OCI-LY3 (cell line): ENCODE results near the gene TEX264.
A peak's percentile ranks its signal among the peaks of the same experiment; 100 is the strongest.

Experiments
- H2AFZ ChIP-seq: fragments of 200-600, 300-600 bp; shearing (Covaris generic); 2 replicates; pipeline ENCODE4 v1.6.0; 2014; ENCODE audit warnings: antibody characterized with exemption, low read depth, low read length
- H3K27ac ChIP-seq: fragments of 200-600, 300-600 bp; sonication (generic); 2 replicates; pipeline ENCODE4 v1.5.1; 2014; ENCODE audit warnings: mild to moderate bottlenecking, low read length, moderate library complexity, mixed read lengths
- H3K27me3 ChIP-seq: fragments of 200-600, 300-600 bp; sonication (generic); 2 replicates; pipeline ENCODE4 v1.6.1; 2014; ENCODE audit warnings: low read depth, low read length, mixed read lengths
- H3K36me3 ChIP-seq: fragments of 200-600, 300-600 bp; sonication (generic); replicated peaks from 2 replicates; pipeline ENCODE3; 2014; ENCODE audit warnings: low read depth, low read length, mixed read lengths
- H3K4me1 ChIP-seq: fragments of 300-600, 200-600 bp; sonication (generic); 2 replicates; pipeline ENCODE4 v1.6.1; 2014; ENCODE audit warnings: low read length, mixed read lengths
- H3K4me2 ChIP-seq: fragments of 200-600, 300-600 bp; sonication (generic); 2 replicates; pipeline ENCODE4 v1.6.1; 2014; ENCODE audit warnings: low read length, mixed read lengths
- H3K4me3 ChIP-seq: fragments of 300-600, 200-600 bp; sonication (generic); 2 replicates; pipeline ENCODE4 v1.5.1; 2014; ENCODE audit warnings: antibody characterized with exemption, mild to moderate bottlenecking, low read length, moderate library complexity
- H3K79me2 ChIP-seq: fragments of 300-600, 200-600 bp; shearing (Covaris generic); 2 replicates; pipeline ENCODE4 v1.6.1; 2014; ENCODE audit warnings: mild to moderate bottlenecking, low read length, mixed read lengths
- H3K9ac ChIP-seq: fragments of 300-600, 200-600 bp; shearing (Covaris generic); 2 replicates; pipeline ENCODE4 v1.6.0; 2014; ENCODE audit warnings: mild to moderate bottlenecking, low read length, moderate library complexity
- H3K9me3 ChIP-seq: fragments of 200-600, 300-600 bp; shearing (Covaris generic); 2 replicates; pipeline ENCODE4 v1.6.1; 2014; ENCODE audit warnings: low read length, mixed read lengths; ENCODE audit not compliant: insufficient read depth
- H4K20me1 ChIP-seq: fragments of 200-600, 300-600 bp; sonication (generic); 2 replicates; pipeline ENCODE4 v1.6.1; 2016; ENCODE audit warnings: low read length, mixed read lengths; ENCODE audit not compliant: insufficient read depth
- EZH2phosphoT487 ChIP-seq: fragments of 200-600 bp; shearing (Covaris generic); IDR thresholded peaks from 2 replicates; pipeline ENCODE4 v1.6.1; 2018; ENCODE audit warnings: antibody characterized with exemption, mixed run types, low read depth
- TF ChIP-seq, protein P1 (sequence below): fragments of 200-600, 300-600 bp; sonication (generic); IDR thresholded peaks from 2 replicates; pipeline ENCODE4 v1.5.1; 2014; ENCODE audit warnings: antibody characterized with exemption, low read length, low read depth

Gene TEX264

DNA sequence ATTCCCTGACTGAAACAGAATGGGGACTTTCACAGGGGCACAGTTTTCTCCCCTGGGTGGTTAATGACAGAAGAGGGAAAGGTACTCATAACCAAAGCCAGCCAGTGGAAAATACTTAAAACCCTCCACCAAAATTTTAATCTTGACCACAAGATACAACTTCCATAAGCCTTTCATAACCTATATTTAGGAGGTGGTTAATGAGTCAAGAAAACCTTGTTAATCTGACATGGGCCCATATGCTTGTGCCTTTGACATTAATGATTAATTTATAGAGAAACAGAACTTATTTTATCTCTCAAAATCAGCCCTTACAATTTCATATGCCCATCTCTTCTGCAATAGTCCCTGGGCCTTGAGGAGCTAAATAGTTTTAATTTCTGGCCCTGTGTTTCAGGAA, 76.8 kb downstream of the TEX264 start:
- Histone ChIP-seq H3K27ac (no peak overlapping the region), H4K20me1 (no peaks in the 10 kb centered on the region), H3K4me3 (no peak overlapping the region), H2AFZ (no peak overlapping the region), H3K9ac (no peak overlapping the region), H3K4me2 (no peak overlapping the region), H3K36me3 (no peaks in the 10 kb centered on the region), H3K27me3 (no peaks in the 10 kb centered on the region), H3K79me2 (no peaks in the 10 kb centered on the region), H3K9me3 (no peaks in the 10 kb centered on the region), H3K4me1 (peaks cover 22% of the 10 kb centered on the region)
- TF ChIP-seq EZH2phosphoT487, result no peak
- TF ChIP-seq, protein P1, sequence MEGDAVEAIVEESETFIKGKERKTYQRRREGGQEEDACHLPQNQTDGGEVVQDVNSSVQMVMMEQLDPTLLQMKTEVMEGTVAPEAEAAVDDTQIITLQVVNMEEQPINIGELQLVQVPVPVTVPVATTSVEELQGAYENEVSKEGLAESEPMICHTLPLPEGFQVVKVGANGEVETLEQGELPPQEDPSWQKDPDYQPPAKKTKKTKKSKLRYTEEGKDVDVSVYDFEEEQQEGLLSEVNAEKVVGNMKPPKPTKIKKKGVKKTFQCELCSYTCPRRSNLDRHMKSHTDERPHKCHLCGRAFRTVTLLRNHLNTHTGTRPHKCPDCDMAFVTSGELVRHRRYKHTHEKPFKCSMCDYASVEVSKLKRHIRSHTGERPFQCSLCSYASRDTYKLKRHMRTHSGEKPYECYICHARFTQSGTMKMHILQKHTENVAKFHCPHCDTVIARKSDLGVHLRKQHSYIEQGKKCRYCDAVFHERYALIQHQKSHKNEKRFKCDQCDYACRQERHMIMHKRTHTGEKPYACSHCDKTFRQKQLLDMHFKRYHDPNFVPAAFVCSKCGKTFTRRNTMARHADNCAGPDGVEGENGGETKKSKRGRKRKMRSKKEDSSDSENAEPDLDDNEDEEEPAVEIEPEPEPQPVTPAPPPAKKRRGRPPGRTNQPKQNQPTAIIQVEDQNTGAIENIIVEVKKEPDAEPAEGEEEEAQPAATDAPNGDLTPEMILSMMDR, result no peak

DNA sequence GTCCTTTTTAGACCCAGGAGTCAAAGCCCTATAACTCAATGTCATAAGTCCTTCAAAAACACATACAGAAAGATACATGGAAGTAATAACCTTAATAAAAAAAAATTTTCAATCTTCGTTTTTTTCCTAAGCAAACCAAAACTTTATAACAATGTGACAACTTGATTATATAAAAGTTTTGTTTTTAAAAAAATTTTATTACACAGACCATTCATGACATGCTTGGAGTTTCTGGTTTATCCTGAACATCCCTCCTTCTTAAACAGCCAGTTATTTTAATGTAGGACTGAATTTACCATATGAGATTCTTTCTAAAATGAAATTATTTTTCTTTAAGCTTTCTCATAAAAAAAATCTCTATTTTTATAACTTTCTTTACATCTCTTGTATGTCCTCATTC, 77.3 kb downstream of the TEX264 start:
- TF ChIP-seq, protein P1, result no peak
- no peak for TF ChIP-seq EZH2phosphoT487
- Histone ChIP-seq H3K4me3 (no peak overlapping the region), H3K9ac (no peak overlapping the region), H3K27ac (no peak overlapping the region), H3K9me3 (no peaks in the 10 kb centered on the region), H3K4me1 (peaks cover 18% of the 10 kb centered on the region), H3K36me3 (no peaks in the 10 kb centered on the region), H2AFZ (no peak overlapping the region), H3K79me2 (no peaks in the 10 kb centered on the region), H4K20me1 (no peaks in the 10 kb centered on the region), H3K27me3 (no peaks in the 10 kb centered on the region), H3K4me2 (no peak overlapping the region)

DNA sequence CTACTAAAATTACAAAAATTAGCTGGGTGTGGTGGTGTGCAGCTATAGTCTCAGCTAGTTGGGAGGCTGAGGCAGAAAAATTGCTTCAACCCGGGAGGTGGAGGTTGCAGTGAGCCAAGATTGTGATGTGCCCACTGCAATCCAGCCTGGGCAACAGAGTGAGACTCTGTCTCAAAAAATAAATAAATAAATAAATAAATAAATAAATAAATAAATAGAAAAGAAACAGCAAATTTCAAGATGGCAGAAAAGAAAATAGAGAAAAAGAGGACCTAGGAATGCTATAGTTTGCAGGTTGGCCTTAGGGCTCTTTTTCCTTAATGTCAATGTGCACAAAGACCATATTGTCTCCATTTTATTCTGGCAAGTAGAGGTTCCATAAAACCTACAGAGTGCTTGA, 79.8 kb downstream of the TEX264 start:
- no peaks in the 10 kb centered on the region for H3K36me3 ChIP-seq
- no peaks in the 10 kb centered on the region for H3K27me3 ChIP-seq
- no peaks in the 10 kb centered on the region for H3K79me2 ChIP-seq
- no peak overlapping the region for H3K4me3 ChIP-seq
- no peak overlapping the region for H3K9ac ChIP-seq
- 0 out of 2 replicates have a peak overlapping the region, but pooled peaks have one; percentile 1 for H3K27ac ChIP-seq
- no peaks in the 10 kb centered on the region for H3K9me3 ChIP-seq
- peaks cover 32% of the 10 kb centered on the region for H3K4me1 ChIP-seq
- no peak overlapping the region for H2AFZ ChIP-seq
- TF ChIP-seq, protein P1, result no peak
- no peak for TF ChIP-seq EZH2phosphoT487
- no peak overlapping the region for H3K4me2 ChIP-seq
- H4K20me1 ChIP-seq, result no peaks in the 10 kb centered on the region

DNA sequence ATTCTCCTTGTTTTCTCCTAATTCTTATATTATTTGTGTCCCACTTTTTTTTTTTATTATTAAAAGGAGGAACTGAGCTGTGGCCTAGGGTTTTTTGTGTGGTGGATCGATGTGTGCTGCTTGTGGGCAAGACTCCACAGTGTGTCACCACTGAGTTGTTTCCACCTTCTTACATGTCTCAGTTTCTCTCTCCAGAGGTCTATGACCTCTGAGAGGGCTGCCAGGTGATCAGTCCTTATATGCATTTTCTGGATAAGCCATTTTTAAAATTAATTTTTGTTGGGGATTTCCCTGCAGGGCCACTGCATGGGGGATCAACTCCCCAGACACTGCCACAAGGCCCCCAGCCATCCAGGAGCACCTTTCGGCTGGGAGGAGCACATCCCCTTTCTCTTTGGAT, 80.2 kb downstream of the TEX264 start:
- Histone ChIP-seq H3K27me3 (no peaks in the 10 kb centered on the region), H4K20me1 (no peaks in the 10 kb centered on the region), H3K36me3 (no peaks in the 10 kb centered on the region), H3K27ac (0 out of 2 replicates have a peak overlapping the region, but pooled peaks have one; percentile 1), H3K9me3 (no peaks in the 10 kb centered on the region), H3K4me1 (peaks cover 32% of the 10 kb centered on the region), H2AFZ (no peak overlapping the region), H3K79me2 (no peaks in the 10 kb centered on the region), H3K4me2 (peak overlapping the region; percentile 10), H3K9ac (no peak overlapping the region), H3K4me3 (no peak overlapping the region)
- TF ChIP-seq EZH2phosphoT487, result no peak
- TF ChIP-seq, protein P1, result no peak
